HG03457 (cell line): Measurements from ENCODE around the gene NUMB.

ENCODE experiments used
- ATAC-seq: cut with Tn5 transposase; IDR thresholded peaks from one replicate; pipeline ENCODE4 v1.9.1; 2021; ENCODE audit warnings: moderate number of reproducible peaks; ENCODE audit not compliant: unreplicated experiment

Gene NUMB

DNA sequence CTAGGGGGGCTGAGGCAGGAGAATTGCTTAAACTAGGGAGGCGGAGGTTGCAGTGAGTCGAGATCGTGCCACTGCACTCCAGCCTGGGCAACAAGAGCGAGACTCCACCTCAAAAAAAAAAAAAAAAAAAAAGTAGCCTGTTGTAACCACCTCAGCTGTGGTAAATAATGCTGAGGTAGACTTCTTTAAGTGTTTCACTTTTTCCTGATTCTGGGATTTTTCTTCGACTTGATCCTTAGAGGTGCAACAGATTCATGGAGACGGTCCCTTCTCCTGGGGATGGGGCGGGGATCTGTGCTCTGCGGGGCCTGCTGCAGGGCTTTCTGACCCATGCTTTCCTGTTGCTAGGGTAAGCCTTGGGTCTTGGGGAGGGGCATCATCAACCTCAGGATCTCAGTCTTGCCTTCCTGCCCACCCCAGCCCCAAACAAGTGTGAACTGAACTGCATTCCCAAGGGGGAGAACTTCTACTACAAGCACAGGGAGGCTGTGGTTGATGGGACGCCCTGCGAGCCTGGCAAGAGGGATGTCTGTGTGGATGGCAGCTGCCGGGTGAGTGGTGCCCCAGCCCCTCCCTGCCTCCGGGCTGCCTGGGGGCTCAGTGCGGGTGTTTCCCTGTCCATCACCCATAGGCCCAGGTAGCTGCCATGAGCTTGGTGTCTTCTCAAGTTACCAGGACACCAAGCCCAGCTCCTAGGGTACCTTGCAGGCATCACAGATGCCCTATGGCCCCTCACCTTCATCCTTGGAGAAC is 208.6 kb downstream of the NUMB start:
- ATAC-seq: no peak

DNA sequence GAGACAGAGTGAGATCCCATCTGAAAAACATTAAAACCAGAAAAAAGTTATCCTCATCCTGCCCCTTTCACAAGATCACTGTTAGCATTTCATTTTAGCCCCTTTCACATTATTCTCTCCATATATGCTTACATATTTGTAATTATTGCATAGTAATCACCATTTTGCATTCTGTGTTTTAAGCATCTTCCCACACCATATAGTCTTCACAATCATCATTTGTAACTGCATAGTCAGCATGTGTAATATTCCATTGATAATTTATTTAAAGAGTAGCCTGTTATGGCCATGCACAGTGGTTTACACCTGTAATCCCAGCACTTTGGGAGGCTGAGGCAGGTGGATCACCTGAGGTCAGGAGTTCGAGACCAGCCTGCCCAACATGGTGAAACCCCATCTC is 209.2 kb downstream of the NUMB start:
- no peak for ATAC-seq

DNA sequence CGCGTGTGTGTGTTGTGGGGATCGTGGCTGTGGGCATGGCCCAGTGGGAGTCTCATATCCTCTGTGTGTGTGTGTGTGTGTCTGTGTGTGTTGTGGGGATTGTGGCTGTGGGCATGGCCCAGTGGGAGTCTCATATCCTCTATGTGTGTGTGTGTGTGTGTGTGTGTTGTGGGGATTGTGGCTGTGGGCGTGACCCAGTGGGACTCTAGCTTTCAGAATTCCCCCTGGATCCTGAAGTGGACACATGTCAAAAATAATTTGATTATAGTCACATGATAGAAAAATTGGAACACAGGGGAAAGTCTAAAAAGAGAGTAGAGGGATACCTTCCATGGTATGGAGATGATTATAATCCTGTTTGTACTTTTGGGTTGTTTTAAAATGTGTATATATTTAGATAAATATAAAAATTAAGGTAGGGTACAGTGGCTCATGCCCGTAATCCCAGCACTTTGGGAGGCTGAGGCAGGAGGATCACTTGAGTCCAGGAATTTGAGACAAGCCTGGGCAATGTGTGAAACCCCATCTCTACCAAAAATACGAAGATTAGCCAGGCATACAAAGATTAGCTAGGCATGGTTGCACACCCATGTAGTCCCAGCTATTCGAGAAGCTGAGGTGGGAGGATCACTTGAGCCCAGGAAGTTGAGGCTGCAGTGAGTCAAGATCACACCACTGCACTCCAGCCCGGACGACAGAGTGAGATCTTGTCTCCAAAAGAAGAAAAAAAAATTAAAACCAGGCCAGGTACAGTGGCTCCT is 210.1 kb downstream of the NUMB start:
- ATAC-seq: no peak

DNA sequence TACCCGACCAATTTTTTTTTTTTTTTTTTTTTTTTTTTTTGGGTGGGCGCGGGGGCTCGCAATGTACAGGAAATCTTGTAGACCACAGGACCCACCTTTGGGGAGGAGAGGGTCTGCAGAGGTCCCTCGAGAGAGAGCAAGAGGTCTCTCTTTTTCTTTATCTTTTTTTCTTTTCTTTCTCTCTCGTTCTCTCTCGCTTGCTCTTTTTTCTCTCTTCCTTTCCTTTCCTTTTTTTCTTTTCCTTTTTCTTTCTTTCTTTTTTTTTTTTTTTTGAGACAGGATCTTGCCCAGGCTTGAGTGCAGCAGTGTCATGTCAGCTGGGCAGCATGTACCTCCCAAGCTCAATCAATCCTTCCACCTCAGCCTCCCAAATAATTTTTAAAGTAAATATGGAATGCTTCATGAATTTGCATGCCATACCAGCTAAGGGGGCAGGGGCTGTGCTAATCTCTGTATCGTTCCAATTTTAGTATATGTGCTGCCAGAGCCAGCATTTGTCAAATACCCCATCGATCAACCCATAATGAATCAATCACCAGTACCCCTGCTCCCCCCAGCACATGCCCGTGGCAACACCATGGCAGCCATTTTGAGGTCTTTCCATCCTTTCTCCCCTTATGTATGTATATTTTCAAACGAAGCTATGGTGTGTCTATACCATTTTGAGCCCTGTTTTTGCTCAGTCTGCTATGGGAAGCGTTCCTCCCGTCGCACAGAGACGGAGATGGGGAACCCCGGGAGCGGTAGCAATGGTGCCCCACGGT is 211.8 kb downstream of the NUMB start:
- no peak for ATAC-seq

DNA sequence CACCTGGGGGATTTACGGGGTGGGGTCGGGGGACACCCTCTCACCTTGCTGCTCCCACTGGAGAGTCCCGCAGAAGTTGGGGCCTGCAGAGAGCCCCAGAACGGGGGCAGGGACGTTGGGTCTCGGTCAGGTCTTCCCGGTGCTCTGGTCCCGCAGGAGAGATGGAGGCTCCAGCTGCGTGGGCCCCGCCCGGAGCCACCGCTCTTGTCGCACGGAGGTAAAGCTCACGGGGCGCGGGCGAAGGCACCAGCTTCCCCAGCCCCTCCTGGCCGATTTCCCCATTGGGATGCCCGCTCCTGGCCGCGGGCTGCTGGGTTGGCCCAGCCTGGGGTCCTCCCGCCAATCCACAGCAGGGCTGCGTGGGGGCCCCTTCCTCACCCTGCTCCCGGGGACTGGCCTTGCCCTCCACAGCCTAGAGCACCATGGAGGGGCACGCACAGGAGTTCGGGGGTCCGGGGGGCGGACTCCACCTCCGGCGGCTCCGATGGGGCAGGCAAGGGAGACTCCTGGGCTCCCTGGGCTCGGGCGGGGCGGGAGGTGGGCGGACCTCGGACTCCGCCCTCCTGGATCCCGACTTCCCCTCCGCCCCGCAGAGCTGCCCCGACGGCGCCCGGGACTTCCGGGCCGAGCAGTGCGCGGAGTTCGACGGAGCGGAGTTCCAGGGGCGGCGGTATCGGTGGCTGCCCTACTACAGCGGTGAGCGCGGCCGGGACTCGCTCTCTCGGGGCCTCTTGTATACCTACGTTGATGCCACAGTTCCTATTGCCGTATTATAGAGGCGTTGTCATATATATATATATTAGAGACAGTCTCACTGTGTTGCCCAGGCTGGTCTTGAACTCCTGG is 212.6 kb downstream of the NUMB start:
- ATAC-seq: no peak

DNA sequence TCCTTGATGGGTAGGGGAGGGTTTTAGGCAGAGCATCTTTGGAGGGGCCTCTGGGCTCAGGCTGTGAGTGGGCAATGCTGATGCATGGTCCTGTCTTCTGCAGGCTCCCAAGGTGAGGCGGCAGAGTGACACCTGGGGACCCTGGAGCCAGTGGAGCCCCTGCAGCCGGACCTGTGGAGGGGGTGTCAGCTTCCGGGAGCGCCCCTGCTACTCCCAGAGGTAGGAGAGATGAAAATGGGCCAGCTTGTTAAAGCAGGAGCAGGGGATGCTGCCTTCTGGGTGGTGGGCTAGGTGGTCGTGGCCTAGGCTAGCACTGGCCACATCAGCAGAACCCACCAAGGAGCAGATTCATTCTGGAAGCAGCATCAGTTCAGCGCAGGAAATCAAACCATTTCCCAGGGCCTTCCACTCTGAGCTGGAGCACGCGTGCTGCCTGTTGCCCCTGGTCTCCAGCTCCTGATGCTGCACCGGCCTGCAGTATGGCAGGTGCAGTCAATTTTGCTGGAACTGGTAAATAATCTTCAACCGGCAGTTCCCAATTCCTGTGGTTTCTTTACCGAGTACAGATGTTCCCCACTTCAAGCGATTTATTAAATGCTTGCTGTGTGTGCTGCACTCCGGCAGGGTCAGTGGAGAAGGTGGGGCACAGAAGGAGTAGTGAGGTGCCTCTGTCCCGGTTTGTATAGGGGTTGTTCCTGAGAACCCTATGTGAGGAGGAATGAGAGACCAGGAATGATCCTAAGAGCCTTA is 213.6 kb downstream of the NUMB start:
- ATAC-seq: no peak

DNA sequence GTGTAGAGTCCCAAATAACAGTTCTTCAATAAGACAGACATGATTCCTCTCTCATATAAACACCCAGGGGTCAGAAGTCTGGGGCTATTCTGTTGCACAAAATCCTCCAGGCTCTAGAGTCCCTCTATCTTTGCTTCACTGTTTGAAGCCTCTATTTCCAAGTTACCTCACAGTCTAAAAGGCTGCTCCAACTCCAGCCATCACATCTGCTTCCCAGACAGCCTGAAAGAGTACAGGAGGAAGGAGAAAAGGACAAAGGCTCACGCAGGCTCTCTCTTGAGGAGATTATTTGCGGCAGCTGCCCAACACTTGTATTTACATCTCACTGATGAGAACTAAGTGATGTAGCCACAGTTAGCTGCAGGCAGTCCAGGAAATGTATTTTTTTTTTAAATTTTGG is 214.6 kb downstream of the NUMB start:
- no peak for ATAC-seq

DNA sequence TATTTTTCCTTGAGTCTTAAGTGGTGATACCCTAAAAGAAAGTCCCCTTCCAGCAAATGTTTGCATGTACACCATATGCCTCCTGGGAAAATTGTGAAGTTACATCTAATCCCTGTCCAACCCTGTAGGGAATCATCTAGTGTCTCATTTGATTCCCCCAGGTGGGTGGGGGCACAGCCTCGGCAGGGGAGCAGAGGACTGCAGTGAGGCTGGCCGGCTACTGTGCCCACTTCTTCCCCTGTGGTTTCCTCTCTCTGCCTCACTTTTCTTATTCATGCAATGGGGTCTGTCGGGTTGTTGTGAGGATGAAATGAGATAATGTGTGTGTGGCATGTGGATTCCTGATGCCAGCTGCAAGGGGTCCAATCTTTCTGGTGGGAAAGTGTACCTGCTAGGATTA is 215.0 kb downstream of the NUMB start:
- no peak for ATAC-seq

DNA sequence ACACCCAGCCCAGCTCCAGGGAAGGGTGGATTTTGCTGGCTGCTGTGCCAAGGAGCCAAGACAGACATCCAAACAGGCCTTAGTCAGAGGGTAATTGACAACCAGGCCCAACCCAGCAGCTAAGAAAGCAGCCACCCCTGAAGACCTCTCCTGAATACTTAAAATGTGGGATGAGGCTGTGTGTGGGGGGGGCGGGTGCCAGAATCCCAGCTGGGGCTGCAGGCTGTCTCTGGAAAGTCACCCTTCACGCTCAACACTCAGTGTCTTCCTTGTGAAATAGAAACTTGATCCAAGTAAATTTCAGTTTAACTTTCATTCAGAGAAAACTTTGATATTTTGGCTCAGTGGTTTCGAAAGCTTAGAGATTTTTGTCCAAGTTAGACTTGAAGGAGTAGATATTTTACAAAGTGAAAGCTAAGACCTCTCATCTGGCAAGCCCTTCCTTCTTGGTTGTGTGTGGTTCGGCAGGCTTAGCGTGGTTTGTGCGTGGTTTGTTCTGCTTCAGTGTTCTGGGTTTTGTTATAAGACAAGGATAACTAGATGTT is 215.9 kb downstream of the NUMB start:
- ATAC-seq: no peak

DNA sequence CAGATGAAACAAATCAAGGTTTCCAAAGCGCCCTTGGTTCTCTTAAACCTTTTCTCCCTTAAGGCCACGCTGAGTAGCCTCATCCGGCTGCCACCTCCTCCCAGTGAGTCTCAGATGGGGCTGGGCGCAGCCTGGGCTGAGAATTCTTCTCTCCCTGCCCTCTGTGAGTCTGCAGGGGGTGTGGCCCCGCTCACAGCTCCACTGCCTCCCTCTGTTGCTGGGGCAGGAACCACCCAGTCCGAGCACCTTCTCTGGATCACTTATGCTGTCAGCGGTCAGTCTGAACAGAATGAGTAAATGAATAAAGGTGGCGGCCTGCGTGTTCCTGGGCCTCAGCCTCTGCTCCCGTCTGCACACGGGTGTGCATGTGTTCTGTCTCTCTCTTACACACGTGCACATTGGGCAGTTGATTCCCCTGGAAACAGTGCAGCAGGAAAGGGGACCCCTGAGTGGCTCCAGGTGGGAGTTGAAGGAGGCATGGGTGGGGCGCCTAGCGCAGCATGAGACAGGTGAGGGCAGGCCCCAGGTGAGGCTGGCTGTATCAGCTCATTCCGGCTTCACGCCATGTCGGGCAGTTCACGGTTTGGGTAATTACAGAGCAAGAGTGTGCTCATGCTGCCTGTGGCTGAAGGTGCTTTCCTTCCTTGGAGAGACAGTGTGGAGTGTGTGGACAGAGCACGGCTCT is 216.7 kb downstream of the NUMB start:
- ATAC-seq: no peak

DNA sequence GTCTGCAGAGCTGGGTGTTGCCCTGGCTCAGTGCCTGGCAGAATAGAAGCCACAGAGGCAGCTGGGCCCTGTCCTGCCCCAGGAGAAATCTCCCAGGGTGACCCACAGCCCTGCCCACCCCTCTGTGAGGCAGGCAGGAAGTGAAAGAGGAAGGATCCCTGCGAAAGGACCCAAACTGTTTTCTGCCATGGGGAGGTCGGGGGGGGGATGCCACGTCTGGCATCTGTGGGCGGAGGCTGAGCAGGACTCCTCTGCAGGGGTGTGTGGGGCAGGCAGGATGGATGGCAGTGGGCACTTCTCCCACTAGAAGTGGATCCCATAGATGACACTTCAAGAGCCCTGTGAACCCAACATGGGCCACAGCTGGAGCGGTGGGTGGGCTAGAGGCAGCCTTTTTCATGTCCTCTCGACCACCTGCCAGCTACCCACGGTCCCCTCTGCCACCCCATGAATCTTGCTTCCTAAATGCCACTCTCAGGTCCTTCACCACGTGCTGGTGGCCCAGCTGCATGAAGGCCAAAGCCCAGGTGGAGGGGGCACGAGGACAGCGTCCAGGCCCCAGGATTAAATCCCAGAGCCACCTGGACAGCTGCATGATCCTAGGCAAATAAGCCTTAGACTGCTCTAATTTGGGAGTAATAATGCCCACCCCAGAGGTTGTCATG is 217.4 kb downstream of the NUMB start:
- no peak for ATAC-seq

DNA sequence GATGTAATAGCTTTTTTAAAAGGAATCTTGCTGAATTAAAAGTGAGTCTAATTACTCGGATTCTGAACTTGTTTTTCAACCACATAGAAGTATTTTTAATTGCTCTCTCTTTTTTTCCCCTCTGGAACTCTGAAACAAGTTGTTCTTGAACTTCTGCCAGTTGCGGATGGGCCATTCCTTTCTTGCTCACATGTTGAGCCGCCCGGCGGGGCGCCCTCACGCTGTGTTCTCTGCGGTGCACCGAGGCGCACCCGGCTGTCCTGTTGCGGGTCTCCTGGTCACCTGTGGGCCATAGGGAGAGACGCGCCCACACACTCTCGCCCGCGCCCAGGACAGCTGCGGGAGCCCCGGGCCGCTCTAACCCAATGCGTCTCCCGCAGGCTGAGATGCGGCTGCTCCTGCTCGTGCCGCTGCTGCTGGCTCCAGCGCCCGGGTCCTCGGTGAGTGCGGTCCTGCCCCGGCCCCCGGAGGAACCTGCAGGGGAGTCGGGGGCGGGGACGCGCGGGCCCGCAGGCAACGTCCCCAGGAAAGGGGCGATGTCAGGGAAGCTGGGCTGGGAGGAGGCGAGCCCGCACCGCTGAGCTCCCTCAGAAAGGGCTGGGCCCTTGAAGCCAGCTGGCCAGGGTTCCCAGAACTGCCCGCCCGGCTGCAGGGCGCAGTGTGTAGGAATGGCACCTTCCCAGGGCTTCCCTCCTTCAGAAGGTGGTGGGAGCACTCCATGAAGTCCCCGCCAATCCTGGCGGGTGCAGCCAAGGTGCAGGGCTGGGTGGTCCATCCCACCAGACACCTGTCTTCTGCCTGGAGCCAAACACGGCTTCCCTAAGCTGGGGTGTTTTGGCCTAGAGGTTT is 218.7 kb downstream of the NUMB start:
- ATAC-seq: no peak

DNA sequence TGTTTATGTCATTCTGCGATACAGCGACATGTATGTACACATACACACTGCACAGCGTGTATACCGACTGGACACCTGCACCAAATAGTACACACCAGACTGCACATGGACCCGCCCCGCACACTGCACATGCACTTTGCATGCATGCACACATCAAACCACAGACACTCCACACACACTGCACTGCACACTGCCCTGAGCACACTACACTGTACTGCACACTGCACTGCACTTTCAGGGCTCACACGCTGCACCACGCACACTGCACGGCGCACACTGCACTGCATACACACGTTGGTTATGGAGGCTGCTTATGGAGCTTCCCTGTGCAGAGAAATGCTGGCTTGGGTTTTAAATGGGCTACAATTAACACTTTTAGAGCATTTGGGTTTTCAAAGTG is 219.4 kb downstream of the NUMB start:
- ATAC-seq: no peak

DNA sequence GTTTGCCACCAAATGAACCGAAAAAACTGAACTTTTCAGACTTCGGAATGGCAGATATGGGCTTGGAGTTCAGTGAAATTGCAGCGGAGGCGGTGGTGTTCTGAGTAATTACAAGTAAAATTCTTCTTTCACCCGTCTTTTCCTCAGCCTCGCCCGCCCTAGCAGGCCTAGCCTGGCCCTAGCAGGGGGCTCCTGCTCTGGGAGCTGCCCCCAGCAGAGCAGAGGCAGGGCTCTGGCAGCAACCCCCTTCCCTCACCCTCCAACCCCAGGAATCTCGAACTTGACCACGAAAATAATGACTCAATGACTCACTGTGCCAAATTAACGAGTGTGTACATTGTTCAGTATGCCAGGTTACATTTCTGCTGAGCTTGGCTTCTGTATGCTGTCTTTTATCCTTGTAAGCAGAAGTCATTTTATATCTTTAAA is 219.9 kb downstream of the NUMB start:
- no peak for ATAC-seq

DNA sequence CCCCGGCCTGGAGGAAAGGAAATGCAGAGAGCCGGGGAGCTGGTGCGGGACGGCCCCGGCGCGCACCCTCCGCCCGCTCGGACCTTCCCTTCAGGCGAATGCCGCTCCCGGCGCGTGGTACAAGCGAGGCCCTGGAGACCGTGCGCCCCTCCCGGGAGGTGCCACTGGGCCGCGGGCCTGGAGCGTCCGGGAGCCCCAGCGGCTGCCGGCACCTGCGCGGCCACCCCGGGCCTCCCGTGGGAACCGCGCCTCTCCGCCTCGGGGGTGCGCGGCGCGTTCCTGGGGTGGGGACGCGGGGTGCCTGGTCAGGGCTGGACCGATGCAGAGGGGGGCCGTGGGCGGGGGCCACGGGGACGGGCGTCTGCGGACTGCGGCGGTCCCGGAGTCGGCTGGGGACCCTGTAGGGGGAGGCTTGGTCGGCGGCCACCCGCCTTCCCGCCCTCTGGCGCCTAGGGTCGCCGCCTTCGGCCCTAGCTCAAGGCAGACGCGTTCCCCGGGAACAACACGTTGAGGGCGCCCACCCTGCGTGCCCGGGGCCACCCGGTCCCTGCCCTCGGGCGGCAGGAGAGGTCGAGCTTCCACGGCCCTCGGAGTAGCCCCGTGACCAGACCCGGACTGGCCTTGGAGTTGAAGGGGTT is 220.4 kb downstream of the NUMB start:
- no peak for ATAC-seq

DNA sequence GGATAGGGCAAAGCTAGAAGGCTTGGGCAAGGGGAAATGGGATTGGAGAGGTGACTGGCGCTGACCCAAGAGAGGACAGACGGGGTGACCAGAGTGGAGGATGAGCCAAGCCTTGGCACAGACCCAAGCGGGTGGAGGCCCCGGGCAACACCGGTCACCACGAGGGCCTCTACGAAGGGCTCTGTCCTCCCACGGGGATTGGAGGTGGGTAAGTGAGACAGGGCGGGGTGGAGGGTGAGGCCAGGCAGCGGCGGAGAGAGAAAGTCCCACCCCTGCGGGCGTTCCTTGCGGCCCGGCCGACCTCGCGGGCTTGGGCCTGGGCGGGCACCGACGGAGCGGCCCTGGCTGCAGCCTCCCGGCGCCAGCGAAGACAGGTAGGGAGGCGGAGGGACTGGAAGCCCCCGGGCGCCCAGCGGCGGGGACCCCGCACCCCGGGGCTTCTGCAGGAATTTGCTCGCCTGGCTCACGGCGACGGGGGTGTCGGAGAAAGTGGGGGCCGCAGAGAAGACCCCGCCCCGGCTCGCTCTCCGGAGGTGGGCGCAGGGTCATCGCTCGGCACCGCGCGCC is 221.0 kb downstream of the NUMB start, which contains the start of gene PAPLN:
TSS of gene PAPLN (plus strand) at position 288 of the 567 bp plus-strand sequence. CDS start 2,273 bp downstream, outside the sequence.
- ATAC-seq: no peak

DNA sequence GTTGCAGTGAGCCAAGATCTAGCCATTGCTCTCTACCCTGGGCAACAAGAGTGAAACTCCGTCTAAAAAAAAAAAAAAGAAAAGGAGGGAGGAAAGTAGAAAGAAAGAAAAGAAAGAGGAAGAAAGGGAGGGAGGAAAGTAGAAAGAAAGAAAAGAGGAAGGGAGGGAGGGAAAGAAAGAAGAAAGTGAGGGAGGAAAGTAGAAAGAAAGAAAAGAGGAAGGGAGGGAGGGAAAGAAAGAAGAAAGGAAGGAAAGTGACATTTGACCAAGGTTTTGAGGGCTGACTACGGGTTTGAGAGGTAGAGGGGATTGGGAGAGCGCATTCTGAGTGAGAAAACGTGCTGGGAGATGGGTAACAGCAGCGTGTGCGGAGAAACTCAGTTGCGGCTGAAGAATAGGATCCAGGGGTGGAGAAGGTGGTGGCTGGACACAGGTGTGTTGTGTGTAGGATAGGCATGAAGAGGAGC is 221.6 kb downstream of the NUMB start:
- no peak for ATAC-seq
